ENCODE data around the gene NEMF. TPM values are rescaled to one million over a fixed set of nuclear protein-coding genes. Genes with fewer than 3 reads are reported as not detected.
A peak's percentile ranks its signal among the peaks of the same experiment; 100 is the strongest.
"Not testable (repeated sequence)": the region's sequence is repeated elsewhere in the genome, so short reads cannot be mapped to it uniquely, and the experiment has no call there.

The NEMF gene
- total RNA-seq, 1 donor from 2014 or later, result 87.9 TPM

DNA sequence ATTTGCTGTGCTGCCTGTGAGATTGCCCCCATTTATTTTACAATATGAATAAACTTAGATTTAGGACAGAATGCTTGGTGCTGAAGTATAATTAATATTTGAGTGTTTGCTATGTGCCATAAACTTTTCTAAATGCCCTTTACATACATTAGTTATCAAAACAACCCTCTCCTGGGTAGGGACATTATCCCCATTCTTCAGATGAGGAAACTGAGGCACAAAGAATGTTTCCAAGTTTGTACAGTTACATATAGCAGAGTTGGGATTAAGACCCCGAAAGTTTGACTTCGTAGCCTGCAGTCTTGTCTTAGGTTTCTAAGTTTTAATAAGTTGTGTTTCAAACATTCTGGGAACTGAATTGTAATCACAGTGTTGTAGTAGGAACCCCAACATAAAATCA, 66.3 kb downstream of the NEMF start:
- Mint-ChIP-seq H3K27me3 (no peaks in the 10 kb centered on the region), H3K4me1 (ENCODE audit: unreplicated experiment) (no peaks in the 10 kb centered on the region), H3K9me3 (no peaks in the 10 kb centered on the region), H3K4me3 (no peak overlapping the region), H3K36me3 (peaks cover 35% of the 10 kb centered on the region), H3K27ac (no peak overlapping the region)
- no peak for DNase-seq (ENCODE audit: extremely low spot score, unreplicated experiment)
- TF ChIP-seq, protein P1, sequence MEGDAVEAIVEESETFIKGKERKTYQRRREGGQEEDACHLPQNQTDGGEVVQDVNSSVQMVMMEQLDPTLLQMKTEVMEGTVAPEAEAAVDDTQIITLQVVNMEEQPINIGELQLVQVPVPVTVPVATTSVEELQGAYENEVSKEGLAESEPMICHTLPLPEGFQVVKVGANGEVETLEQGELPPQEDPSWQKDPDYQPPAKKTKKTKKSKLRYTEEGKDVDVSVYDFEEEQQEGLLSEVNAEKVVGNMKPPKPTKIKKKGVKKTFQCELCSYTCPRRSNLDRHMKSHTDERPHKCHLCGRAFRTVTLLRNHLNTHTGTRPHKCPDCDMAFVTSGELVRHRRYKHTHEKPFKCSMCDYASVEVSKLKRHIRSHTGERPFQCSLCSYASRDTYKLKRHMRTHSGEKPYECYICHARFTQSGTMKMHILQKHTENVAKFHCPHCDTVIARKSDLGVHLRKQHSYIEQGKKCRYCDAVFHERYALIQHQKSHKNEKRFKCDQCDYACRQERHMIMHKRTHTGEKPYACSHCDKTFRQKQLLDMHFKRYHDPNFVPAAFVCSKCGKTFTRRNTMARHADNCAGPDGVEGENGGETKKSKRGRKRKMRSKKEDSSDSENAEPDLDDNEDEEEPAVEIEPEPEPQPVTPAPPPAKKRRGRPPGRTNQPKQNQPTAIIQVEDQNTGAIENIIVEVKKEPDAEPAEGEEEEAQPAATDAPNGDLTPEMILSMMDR (conservative IDR thresholded peaks at IDR 0.05), result no peak

- no peak overlapping the region for H3K4me3 Mint-ChIP-seq
- DNase-seq (ENCODE audit: extremely low spot score, unreplicated experiment), result no peak
- H3K9me3 Mint-ChIP-seq, result no peaks in the 10 kb centered on the region
- no peak overlapping the region for H3K27ac Mint-ChIP-seq
- H3K4me1 Mint-ChIP-seq (ENCODE audit: unreplicated experiment), result no peaks in the 10 kb centered on the region
- H3K36me3 Mint-ChIP-seq, result peaks cover 34% of the 10 kb centered on the region
- H3K27me3 Mint-ChIP-seq, result no peaks in the 10 kb centered on the region
- TF ChIP-seq, protein P1 (conservative IDR thresholded peaks at IDR 0.05), result no peak
Measured at GRCh38 chr14:49783394-49784014, 69.1 kb downstream of the NEMF start.

DNA sequence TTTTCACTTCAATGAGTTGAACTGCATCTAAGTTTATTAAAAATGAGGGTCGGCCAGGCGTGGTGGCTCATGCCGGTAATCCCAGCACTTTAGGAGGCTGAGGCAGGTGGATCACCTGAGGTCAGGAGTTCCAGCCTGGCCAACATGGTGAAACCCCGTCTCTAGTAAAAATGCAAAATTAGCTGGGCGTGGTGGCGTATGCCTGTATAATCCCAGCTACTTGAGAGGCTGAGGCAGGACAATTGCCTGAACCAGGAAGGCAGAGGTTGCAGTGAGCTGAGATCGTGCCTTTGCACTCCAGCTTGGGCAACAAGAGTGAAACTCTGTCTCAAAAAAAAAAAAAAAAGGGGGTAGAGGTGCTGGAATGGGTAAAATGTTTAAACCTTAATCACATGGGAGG, 71.5 kb downstream of the NEMF start:
- H3K36me3 Mint-ChIP-seq, result peaks cover 37% of the 10 kb centered on the region

GRCh38 chr14:49778421-49778820, 74.2 kb downstream of the NEMF start:
- H3K27me3 Mint-ChIP-seq, result no peaks in the 10 kb centered on the region
- TF ChIP-seq, protein P1 (conservative IDR thresholded peaks at IDR 0.05), result no peak
- no peak overlapping the region for H3K4me3 Mint-ChIP-seq
- H3K9me3 Mint-ChIP-seq, result no peaks in the 10 kb centered on the region
- no peak for DNase-seq (ENCODE audit: extremely low spot score, unreplicated experiment)
- peaks cover 41% of the 10 kb centered on the region for H3K36me3 Mint-ChIP-seq
- no peak overlapping the region for H3K27ac Mint-ChIP-seq
- no peaks in the 10 kb centered on the region for H3K4me1 Mint-ChIP-seq (ENCODE audit: unreplicated experiment)

More for the DNA sequence above, 71.5 kb downstream of the NEMF start:
- not testable (repeated sequence) for H3K4me3 Mint-ChIP-seq; H3K9me3 Mint-ChIP-seq; H3K4me1 Mint-ChIP-seq (ENCODE audit: unreplicated experiment); H3K27me3 Mint-ChIP-seq; DNase-seq (ENCODE audit: extremely low spot score, unreplicated experiment)
- peak overlapping the region; percentile 24 for H3K27ac Mint-ChIP-seq

- no peak overlapping the region for H3K4me3 Mint-ChIP-seq
- H3K9me3 Mint-ChIP-seq, result no peaks in the 10 kb centered on the region
- TF ChIP-seq, protein P1 (conservative IDR thresholded peaks at IDR 0.05), result no peak
- peaks cover 26% of the 10 kb centered on the region for H3K4me1 Mint-ChIP-seq (ENCODE audit: unreplicated experiment)
- H3K36me3 Mint-ChIP-seq, result peaks cover 26% of the 10 kb centered on the region
- H3K27me3 Mint-ChIP-seq, result no peaks in the 10 kb centered on the region
- DNase-seq (ENCODE audit: extremely low spot score, unreplicated experiment), result no peak
- H3K27ac Mint-ChIP-seq, result no peak overlapping the region
Measured at GRCh38 chr14:49774106-49774505, 78.5 kb downstream of the NEMF start.

- H3K4me1 Mint-ChIP-seq (ENCODE audit: unreplicated experiment), result peaks cover 27% of the 10 kb centered on the region
- H3K9me3 Mint-ChIP-seq; DNase-seq (ENCODE audit: extremely low spot score, unreplicated experiment); H3K27me3 Mint-ChIP-seq: not testable (repeated sequence)
- H3K36me3 Mint-ChIP-seq, result peaks cover 17% of the 10 kb centered on the region
- peak overlapping the region; percentile 16 for H3K4me3 Mint-ChIP-seq
- peak overlapping the region; percentile 99 for H3K27ac Mint-ChIP-seq
Measured at GRCh38 chr14:49771691-49772090, 80.9 kb downstream of the NEMF start.

Data from type B pancreatic cell (in vitro differentiated cells).